ENCODE data around the gene PDE4D.
"Not testable (repeated sequence)": the region's sequence is repeated elsewhere in the genome, so short reads cannot be mapped to it uniquely, and the experiment has no call there.

Gene PDE4D

GRCh38 chr5:59767211-59767605 lies 126.3 kb downstream of the PDE4D start:
- DNase-seq: no peak

DNA sequence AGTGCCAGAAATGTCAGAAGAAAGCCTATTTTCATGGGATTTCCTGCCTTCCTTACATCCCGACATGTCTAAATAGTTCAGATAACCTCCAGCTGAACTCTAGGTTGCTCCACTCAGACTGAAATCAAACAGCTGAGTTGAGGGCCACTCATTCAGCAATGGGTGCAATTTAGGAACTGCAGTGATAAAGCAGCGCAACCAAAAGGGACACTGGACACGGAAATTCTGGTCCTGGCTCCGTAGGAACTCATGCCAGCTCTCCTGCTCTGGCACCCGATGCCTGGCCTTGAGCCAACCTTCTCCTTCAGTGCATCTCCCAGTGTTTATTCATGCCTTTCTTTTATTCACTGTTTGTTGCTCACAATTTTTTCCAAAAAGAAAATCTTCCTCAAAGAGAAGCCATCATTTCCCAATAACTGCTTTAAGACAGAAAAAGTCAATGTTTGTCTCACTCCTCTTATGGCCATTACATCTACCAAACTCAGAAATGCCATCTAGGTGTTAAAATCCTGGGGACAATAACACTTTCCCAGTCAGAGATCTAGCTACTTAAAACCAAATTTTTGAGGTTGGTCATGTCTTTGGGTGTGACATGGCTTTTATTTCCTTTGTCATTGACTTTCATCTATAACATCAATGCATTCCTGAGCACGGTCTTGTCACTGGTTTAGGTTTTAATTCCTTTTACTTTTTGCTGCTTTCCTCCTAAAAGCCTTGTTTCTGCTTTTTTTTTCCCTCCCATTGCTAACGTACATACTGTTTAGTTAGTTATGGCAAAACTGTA lies 126.9 kb downstream of the PDE4D start:
- DNase-seq: no peak

GRCh38 chr5:59765446-59765845 lies 128.1 kb downstream of the PDE4D start:
- no peak for DNase-seq

DNA sequence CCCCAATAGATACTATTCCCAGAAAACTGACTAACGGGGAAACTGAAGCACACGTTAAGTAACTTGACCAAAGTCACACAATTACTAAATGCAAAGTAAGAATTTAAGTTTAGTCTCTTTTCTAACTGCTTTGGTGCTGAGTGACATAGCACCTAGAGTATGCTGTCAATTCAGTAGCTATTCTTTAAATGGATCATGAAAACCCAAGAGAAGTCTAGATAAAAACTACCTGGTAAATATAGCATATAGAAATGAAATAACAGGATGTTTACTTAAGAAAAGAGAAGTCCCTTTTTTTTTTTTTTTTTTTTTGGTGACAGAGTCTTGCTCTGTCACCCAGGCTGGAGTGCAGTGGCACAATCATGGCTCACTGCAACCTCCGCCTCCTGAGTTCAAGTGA lies 129.2 kb downstream of the PDE4D start:
- no peak for DNase-seq

DNA sequence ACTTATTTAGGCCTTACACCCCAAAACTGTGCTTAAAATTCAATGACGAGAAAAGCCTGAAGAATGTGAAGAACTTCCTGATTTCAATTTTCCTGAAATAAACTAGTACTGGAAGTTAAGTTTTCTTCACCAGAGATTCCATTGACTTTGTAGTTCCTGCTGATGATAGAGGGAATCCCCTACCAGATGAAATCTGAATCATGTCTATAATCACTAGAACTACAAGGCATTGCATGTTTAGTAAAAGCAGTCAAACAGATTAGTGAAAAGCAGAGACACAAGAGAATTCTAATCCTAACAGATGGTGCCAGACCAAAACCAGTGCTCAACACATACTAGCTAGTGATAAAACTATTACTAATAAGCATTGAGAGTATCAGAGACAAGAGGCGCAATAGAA lies 130.0 kb downstream of the PDE4D start:
- no peak for DNase-seq

GRCh38 chr5:59762232-59762631 lies 131.3 kb downstream of the PDE4D start:
- DNase-seq: not testable (repeated sequence)

GRCh38 chr5:59760785-59761348 lies 132.7 kb downstream of the PDE4D start:
- DNase-seq: no peak

- no peak for DNase-seq
Observed at GRCh38 chr5:59759600-59760351, 133.8 kb downstream of the PDE4D start.

DNA sequence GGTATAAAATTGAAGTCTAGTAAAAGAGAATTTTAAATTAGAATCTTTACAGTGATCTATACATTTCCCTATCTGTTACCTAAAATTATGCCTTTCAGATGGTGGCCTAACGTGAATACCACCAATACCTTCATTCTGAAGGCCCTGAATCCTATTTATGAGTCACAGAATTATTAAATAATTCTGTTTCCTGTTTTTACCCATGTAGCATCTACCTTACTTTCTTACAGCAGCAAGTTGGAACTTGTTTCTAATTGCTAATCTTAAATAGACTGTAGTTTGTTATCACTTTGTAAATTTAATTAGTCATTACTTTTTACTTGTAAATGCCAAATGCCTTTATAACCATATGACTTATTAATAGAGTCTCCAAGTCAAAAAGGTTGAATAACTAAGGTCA lies 135.0 kb downstream of the PDE4D start:
- no peak for DNase-seq

GRCh38 chr5:59757442-59757841 lies 136.1 kb downstream of the PDE4D start:
- no peak for DNase-seq

DNA sequence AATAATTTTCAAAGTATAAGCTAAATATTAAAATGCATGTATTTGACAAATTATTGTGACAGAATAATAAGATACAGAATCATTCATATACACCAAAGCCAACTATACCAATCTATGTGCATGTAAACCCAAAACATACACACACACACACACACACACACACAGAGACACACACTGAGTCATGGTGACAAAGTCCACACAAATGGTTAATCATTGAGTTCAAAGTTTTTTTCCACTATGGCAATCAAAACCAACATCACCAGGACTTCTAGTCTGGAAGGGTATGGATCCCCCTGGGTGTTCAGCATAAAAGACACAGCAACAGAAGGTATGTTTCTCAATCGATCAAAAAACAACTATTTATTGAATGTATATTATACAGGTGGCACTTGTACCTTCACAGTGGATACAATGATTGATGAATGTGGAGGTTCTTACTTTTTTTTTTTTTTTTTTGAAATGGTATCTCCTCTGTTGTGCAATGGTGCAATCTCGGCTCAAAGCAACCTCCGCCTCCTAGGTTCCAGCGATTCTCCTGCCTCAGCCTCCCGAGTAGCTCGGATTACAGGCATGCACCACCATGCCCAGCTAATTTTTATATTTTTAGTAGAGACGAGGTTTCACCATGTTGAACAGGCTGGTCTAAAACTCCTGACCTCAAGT lies 137.0 kb downstream of the PDE4D start:
- DNase-seq: no peak

GRCh38 chr5:59755476-59755875 lies 138.1 kb downstream of the PDE4D start:
- DNase-seq: no peak

- no peak for DNase-seq
Observed at GRCh38 chr5:59753599-59753998, 139.9 kb downstream of the PDE4D start.

GRCh38 chr5:59749782-59750520 lies 143.6 kb downstream of the PDE4D start:
- no peak for DNase-seq

- DNase-seq: not testable (repeated sequence)
Observed at GRCh38 chr5:59748036-59748663, 145.4 kb downstream of the PDE4D start.

GRCh38 chr5:59746241-59746765 lies 147.2 kb downstream of the PDE4D start:
- no peak for DNase-seq

GRCh38 chr5:59745415-59745863 lies 148.1 kb downstream of the PDE4D start:
- no peak for DNase-seq

DNA sequence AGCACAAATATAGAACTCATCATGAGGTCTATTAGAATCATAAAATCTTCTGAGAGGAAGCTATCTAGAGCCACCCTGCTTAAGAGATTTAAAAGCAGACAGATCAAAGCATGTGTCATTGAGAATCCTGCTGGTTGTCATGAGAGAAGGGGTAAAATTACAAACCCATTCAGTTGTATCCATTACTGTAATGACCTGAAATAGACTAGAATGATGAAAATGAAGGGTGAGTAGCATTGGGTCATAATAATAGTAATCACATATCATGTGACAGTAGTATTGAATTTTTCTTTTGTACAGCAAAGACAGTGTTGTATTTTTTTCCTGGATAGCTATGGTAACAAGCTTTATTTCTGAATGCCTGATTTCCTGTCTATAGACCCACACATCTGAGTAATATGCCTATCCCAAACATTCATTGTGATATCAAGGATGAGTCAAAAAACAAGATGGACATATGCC lies 149.0 kb downstream of the PDE4D start:
- DNase-seq: no peak

DNA sequence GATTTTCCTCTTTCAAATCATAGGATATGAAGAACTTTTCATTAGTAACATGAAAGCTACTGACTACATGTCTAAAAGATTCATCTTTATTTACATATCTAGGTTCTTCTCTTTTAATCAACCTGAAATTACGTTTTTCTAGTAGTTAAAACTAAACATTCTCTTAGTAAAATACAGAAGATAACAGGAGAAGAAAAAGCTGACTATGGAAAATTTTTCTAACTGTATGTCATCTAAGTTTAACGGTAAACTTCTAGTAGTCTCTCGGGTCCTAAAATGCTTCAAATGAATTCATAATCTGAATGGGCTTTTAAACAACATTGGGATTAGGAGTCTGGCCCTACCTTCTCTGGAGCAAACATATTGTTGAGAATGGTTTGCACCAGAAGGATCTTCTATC lies 151.9 kb downstream of the PDE4D start:
- DNase-seq: no peak

- DNase-seq: no peak
Observed at GRCh38 chr5:59738024-59738423, 155.5 kb downstream of the PDE4D start.

DNA sequence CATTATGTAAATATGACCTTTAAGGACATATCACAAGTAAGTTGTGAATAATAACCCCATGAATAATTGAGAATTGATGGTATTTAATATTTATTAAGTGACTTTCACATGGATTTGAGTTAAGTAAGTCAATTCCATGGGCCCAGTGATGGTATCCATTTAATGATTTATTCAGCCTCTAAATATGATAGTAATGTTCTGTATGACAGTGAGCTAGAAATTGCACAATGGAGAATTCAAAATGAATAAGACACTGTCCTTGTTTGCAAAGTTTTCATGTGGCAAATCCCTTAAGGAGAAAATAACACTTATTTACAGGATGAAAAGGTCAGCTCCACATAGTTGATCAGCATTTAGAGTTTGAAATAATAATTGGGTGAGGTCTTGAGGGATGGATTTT lies 160.7 kb downstream of the PDE4D start:
- DNase-seq: no peak

DNA sequence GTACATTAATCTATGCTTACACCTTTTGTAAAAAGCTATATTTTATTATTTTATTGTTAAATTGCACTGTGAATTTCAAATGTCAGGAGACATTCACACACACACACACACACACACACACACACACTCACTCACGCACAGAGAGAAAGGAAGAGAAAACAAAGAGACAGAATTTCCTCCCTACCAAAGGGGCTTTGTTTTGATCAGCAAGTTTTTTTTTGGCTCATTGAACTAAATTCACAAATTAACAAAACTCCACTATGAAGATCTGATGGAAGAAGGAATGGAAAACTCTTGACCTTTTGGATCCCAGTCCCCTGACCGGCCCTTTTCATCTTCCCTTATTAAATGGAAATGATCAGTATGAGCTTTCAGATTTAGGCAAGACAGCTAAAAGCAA lies 161.2 kb downstream of the PDE4D start:
- no peak for DNase-seq
